Right atrium auricular region (tissue), 2 donors: ENCODE data around the gene DCLRE1C. TPM values are rescaled to one million over a fixed set of nuclear protein-coding genes. Genes with fewer than 3 reads are reported as not detected.

Experiments
- DNase-seq: peaks from one replicate; pipeline ENCODE4 v3.0.0-alpha.2; 2019; ENCODE audit warnings: low spot score
- H3K27ac ChIP-seq, 2 donors: fragments of 200-600 bp; sonication (generic); 1 replicate in 1 of 2; 2 replicates in 1 of 2; pipeline ENCODE4 v1.5.1; 2016 to 2019
- H3K27me3 ChIP-seq, 2 donors: fragments of 200-600 bp; sonication (generic); one replicate each; pipeline versions ENCODE4 v1.5.1 to v1.6.0; 2017 to 2019
- H3K36me3 ChIP-seq: fragments of 200-600 bp; sonication (generic); one replicate; pipeline ENCODE4 v1.5.1; 2016
- H3K4me1 ChIP-seq, 2 donors: fragments of 200-600 bp; sonication (generic); one replicate each; pipeline versions ENCODE4 v1.5.1 to v1.6.0; 2017 to 2019
- H3K4me3 ChIP-seq, 2 donors: fragments of 200-600 bp; sonication (generic); 1 replicate in 1 of 2; 2 replicates in 1 of 2; pipeline ENCODE4 v1.5.1; 2017 to 2019; ENCODE audit warnings: mild to moderate bottlenecking in 1 of 2, moderate library complexity in 1 of 2
- H3K9me3 ChIP-seq, 2 donors: fragments of 200-600 bp; sonication (generic); one replicate each; pipeline ENCODE4 v1.5.1; 2019
- total RNA-seq, 2 donors: library from RNA; depleted of rRNA; stranded (reverse); fragments of >200 nt; gene quantifications; one replicate each; pipeline ENCODE4 v1.1.0, GENCODE V29; 2016
- TF ChIP-seq, protein P1 (sequence below), 2 donors: fragments of 200-600 bp; sonication (generic); IDR thresholded peaks; one replicate each; pipeline ENCODE4 v1.5.1; 2019; ENCODE audit warnings: antibody characterized with exemption in 2 of 2

DCLRE1C gene
- total RNA-seq, 2 donors from 2014 or later = 2.9 to 4.1 TPM

- Histone ChIP-seq H3K9me3 (no peaks in the 10 kb centered on the region), H3K27me3 (no peaks in the 10 kb centered on the region), H3K36me3 (no peaks in the 10 kb centered on the region), H3K4me1 (peaks cover 0 to 34% of the 10 kb centered on the region in 2 donors), H3K27ac (no peak overlapping the region), H3K4me3 (peak overlapping the region; percentile 93 to 99)
- DNase-seq = no peak
- TF ChIP-seq, protein P1, sequence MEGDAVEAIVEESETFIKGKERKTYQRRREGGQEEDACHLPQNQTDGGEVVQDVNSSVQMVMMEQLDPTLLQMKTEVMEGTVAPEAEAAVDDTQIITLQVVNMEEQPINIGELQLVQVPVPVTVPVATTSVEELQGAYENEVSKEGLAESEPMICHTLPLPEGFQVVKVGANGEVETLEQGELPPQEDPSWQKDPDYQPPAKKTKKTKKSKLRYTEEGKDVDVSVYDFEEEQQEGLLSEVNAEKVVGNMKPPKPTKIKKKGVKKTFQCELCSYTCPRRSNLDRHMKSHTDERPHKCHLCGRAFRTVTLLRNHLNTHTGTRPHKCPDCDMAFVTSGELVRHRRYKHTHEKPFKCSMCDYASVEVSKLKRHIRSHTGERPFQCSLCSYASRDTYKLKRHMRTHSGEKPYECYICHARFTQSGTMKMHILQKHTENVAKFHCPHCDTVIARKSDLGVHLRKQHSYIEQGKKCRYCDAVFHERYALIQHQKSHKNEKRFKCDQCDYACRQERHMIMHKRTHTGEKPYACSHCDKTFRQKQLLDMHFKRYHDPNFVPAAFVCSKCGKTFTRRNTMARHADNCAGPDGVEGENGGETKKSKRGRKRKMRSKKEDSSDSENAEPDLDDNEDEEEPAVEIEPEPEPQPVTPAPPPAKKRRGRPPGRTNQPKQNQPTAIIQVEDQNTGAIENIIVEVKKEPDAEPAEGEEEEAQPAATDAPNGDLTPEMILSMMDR (IDR thresholded peaks at IDR 0.05) = no peak
These were observed 74.0 kb downstream of the DCLRE1C start for GRCh38 chr10:14879928-14880193.

DNA sequence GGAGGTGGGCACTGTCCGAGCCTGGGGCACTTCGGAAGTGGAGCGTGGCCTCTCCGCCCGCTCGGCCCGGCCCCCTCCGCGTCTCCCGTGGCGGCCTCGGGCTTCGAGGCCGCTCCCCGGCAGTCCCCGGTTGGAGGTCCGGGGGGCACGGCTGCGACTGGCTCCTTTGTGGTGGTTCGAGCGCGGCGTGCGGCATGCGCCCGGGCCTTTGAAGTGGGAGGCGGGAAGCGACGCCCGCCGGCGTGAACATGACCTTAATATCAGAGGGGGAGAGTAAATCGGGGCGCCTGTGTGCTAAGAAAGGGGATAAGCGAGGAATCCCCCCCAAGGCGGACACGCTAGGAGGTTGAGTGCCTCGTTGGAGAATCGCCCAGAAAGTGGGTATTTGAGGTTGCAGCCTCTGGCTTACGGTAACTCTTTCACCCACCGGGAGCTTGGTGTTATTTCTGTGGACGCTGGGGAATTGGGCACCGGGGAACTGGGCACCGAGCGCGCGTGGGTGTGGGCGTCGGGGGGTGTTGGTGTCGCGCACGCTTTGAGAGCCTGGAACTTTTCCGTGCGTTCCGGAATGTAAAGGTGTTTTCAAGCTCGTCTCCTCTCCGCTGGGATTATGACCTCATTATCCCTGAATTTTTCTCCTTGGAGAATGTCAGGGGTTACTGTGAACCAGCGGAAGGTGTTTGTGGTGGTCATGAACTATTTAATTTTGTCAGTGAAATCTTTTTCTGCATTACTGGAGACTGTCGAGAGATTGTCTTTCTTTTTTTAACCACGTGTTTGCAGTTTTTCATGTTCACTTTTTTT lies 74.6 kb downstream of the DCLRE1C start:
- peaks cover 0 to 34% of the 10 kb centered on the region in 2 donors for H3K4me1 ChIP-seq
- H3K36me3 ChIP-seq = no peaks in the 10 kb centered on the region
- peak overlapping the region; percentile 96 to 99 for H3K27ac ChIP-seq
- H3K27me3 ChIP-seq = no peaks in the 10 kb centered on the region
- H3K4me3 ChIP-seq = peak overlapping the region; percentile 93 to 99
- DNase-seq = no peak
- TF ChIP-seq, protein P1 (IDR thresholded peaks at IDR 0.05) = no peak
- H3K9me3 ChIP-seq = no peaks in the 10 kb centered on the region

DNA sequence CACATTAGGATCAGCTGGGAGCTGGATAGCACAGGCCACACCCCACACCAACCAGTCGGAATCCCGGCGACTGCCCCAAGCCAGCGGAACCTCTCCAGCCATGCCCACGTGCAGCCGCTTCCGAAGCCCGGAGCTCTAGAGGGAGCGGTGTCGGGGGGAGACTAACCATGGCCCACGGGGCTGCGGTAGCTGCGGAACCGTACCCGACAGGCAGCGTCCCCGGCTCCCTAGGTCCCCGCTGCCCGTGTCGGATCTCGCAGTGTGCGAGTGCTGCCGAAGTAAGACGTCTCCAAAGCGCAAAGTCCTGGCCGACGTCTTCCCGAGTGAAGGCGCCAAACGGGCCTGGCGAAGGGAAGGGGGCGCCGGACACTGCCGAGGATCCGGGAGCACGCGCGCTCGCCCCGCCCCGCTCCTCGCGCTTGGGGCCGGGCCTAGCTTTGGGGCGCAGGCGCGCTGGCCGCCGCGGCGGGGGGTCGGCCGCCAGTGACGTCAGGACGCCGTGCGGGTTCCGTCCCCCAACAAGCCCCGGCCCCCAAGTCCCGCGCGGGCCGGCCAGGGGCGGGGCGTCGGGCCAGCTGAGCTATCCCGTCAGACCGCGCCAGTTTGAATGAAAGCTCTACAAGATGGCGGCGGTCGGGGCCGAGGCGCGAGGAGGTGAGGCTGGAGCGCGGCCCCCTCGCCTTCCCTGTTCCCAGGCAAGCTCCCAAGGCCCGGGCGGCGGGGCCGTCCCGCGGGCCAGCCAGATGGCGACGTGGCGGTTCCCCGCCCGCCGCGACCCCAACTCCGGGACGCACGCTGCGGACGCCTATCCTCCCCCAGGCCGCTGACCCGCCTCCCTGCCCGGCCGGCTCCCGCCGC lies 75.4 kb downstream of the DCLRE1C start, which contains the start of gene SUV39H2:
Gene SUV39H2, plus strand, starts transcription at position 601 of the 858 bp plus-strand sequence. Its CDS starts 23 bp downstream, at position 624.
- Histone ChIP-seq H3K27me3 (no peaks in the 10 kb centered on the region), H3K27ac (peak within 1 kb of the TSS; percentile 96 to 99), H3K9me3 (no peaks in the 10 kb centered on the region), H3K36me3 (no peaks in the 10 kb centered on the region), H3K4me1 (peaks cover 0 to 34% of the 10 kb centered on the region in 2 donors), H3K4me3 (peak within 1 kb of the TSS; percentile 93 to 99)
- TF ChIP-seq, protein P1 (IDR thresholded peaks at IDR 0.05) = peak in 1 of 2 donors; percentile 38
- DNase-seq = peak; percentile 95

DNA sequence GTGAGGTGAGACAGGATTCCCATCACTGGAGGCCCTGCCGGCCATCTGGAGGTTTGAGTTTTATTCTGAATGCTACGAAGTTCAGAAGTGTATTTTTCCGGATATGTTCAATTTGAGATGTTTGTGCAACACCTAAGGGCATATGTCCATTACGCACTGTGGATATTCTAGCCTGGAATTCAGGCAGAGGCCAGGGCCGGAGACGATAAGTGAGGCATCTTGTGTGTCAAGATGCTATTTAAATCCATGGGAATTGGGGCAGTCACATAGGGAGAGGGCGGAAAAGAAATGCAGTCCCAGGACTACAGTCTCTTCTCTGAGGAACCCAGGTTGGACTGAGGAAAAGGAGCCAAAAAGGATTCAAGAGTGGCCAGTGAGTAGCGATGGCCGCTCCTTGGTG lies 77.1 kb downstream of the DCLRE1C start:
- peak overlapping the region in 1 of 2 donors; percentile 2 for H3K4me3 ChIP-seq
- H3K9me3 ChIP-seq = no peaks in the 10 kb centered on the region
- DNase-seq = no peak
- TF ChIP-seq, protein P1 (IDR thresholded peaks at IDR 0.05) = no peak
- peak overlapping the region; percentile 96 to 99 for H3K27ac ChIP-seq
- no peaks in the 10 kb centered on the region for H3K27me3 ChIP-seq
- no peaks in the 10 kb centered on the region for H3K36me3 ChIP-seq
- H3K4me1 ChIP-seq = peaks cover 0 to 34% of the 10 kb centered on the region in 2 donors

DNA sequence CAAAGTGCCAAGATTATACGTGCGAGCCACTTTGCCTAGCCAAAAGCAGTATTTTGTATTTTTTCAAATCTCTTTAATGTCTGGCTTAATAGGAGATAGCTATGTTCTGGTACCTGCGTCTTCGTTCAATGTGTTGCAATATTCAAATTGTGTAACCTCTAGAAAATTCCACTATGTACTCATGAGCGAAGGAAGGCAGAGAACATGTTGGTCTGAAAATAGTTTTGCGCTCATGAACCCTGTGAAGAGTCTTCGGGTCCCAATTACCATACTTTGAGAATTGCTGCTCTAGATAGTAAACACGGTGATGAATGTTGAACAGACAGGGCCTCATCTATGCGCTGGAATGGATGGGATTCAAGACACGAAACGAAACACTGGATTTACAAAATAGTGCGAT lies 78.0 kb downstream of the DCLRE1C start:
- no peaks in the 10 kb centered on the region for H3K36me3 ChIP-seq
- H3K27me3 ChIP-seq = no peaks in the 10 kb centered on the region
- no peaks in the 10 kb centered on the region for H3K9me3 ChIP-seq
- peaks cover 0 to 34% of the 10 kb centered on the region in 2 donors for H3K4me1 ChIP-seq
- no peak overlapping the region for H3K4me3 ChIP-seq
- no peak for DNase-seq
- TF ChIP-seq, protein P1 (IDR thresholded peaks at IDR 0.05) = no peak
- peak overlapping the region in 1 of 2 donors; percentile 96 for H3K27ac ChIP-seq
